ENCODE results near the gene VSTM4. TPM values are rescaled to one million over a fixed set of nuclear protein-coding genes. Genes with fewer than 3 reads are reported as not detected.

VSTM4 gene
- total RNA-seq, 3 donors from 2014 or later: 8.5 to 17.3 (median 9.5) TPM

- peaks cover 7 to 15% of the 10 kb centered on the region in 2 donors for H3K9me3 ChIP-seq
- intact Hi-C loops (cut with DNase I; ENCODE audit: low total_unique reads): no loop called here
- DNase-seq (ENCODE audit: low spot score in 2 of 2): no peak
- H3K27ac ChIP-seq: no peak overlapping the region
- H3K27me3 ChIP-seq: no peaks in the 10 kb centered on the region
- no peaks in the 10 kb centered on the region for H3K36me3 ChIP-seq
- TF ChIP-seq POLR2A (IDR thresholded peaks at IDR 0.05) (no peak), POLR2AphosphoS5 (IDR thresholded peaks at IDR 0.05) (no peak)
- no peak overlapping the region for H3K4me3 ChIP-seq
- no peaks in the 10 kb centered on the region for H3K4me1 ChIP-seq
Observed at GRCh38 chr10:49144058-49144720, 28.9 kb upstream of the VSTM4 start.

GRCh38 chr10:49143249-49143648 is 27.9 kb upstream of the VSTM4 start:
- Histone ChIP-seq H3K4me1 (no peaks in the 10 kb centered on the region), H3K27ac (no peak overlapping the region), H3K4me3 (no peak overlapping the region), H3K36me3 (no peaks in the 10 kb centered on the region), H3K9me3 (peaks cover 7 to 15% of the 10 kb centered on the region in 2 donors), H3K27me3 (no peaks in the 10 kb centered on the region)
- TF ChIP-seq POLR2AphosphoS5 (IDR thresholded peaks at IDR 0.05): no peak
- TF ChIP-seq POLR2A (IDR thresholded peaks at IDR 0.05): no peak
- TF ChIP-seq CTCF (IDR thresholded peaks at IDR 0.05): no peak
- DNase-seq (ENCODE audit: low spot score in 2 of 2): no peak
- intact Hi-C loops (cut with DNase I; ENCODE audit: low total_unique reads): no loop called here

GRCh38 chr10:49141541-49142332 is 26.4 kb upstream of the VSTM4 start:
- intact Hi-C loops (cut with DNase I; ENCODE audit: low total_unique reads): no loop called here
- TF ChIP-seq POLR2A (IDR thresholded peaks at IDR 0.05): no peak
- no peak for TF ChIP-seq CTCF (IDR thresholded peaks at IDR 0.05)
- TF ChIP-seq POLR2AphosphoS5 (IDR thresholded peaks at IDR 0.05): no peak
- H3K36me3 ChIP-seq: no peaks in the 10 kb centered on the region
- no peaks in the 10 kb centered on the region for H3K27me3 ChIP-seq
- peak overlapping the region in 1 of 2 donors; percentile 33 for H3K27ac ChIP-seq
- no peak overlapping the region for H3K4me3 ChIP-seq
- DNase-seq (ENCODE audit: low spot score in 2 of 2): no peak
- no peaks in the 10 kb centered on the region for H3K9me3 ChIP-seq
- no peaks in the 10 kb centered on the region for H3K4me1 ChIP-seq

GRCh38 chr10:49140304-49141177 is 25.2 kb upstream of the VSTM4 start:
- no peaks in the 10 kb centered on the region for H3K27me3 ChIP-seq
- no peak for TF ChIP-seq CTCF (IDR thresholded peaks at IDR 0.05)
- no peak for TF ChIP-seq POLR2A (IDR thresholded peaks at IDR 0.05)
- TF ChIP-seq POLR2AphosphoS5 (IDR thresholded peaks at IDR 0.05): no peak
- no peaks in the 10 kb centered on the region for H3K4me1 ChIP-seq
- DNase-seq (ENCODE audit: low spot score in 2 of 2): no peak
- H3K9me3 ChIP-seq: no peaks in the 10 kb centered on the region
- peak overlapping the region; percentile 68 to 84 for H3K27ac ChIP-seq
- intact Hi-C loops (cut with DNase I; ENCODE audit: low total_unique reads): loop anchor here (1.0 kb wide), 1 partner anchor 43 kb away; no protein-coding TSS in a partner anchor
- H3K36me3 ChIP-seq: no peaks in the 10 kb centered on the region
- H3K4me3 ChIP-seq: no peak overlapping the region

GRCh38 chr10:49139846-49140195 is 24.5 kb upstream of the VSTM4 start:
- H3K27me3 ChIP-seq: no peaks in the 10 kb centered on the region
- no peaks in the 10 kb centered on the region for H3K4me1 ChIP-seq
- DNase-seq (ENCODE audit: low spot score in 2 of 2): no peak
- H3K9me3 ChIP-seq: no peaks in the 10 kb centered on the region
- H3K36me3 ChIP-seq: no peaks in the 10 kb centered on the region
- H3K4me3 ChIP-seq: no peak overlapping the region
- TF ChIP-seq POLR2A (IDR thresholded peaks at IDR 0.05) (no peak), POLR2AphosphoS5 (IDR thresholded peaks at IDR 0.05) (no peak), CTCF (IDR thresholded peaks at IDR 0.05) (no peak)
- peak overlapping the region; percentile 68 to 84 for H3K27ac ChIP-seq
- intact Hi-C loops (cut with DNase I; ENCODE audit: low total_unique reads): loop anchor here (1.0 to 5.0 kb wide), 2 partner anchors 43 to 393 kb away; no protein-coding TSS in a partner anchor
